SW480 (cell line): Measurements from ENCODE around the gene NDUFAB1.
"Not testable (repeated sequence)": the region's sequence is repeated elsewhere in the genome, so short reads cannot be mapped to it uniquely, and the experiment has no call there.

Experiments
- DNase-seq: peaks from one replicate; pipeline ENCODE4 v3.0.0-alpha.2; 2016; ENCODE audit warnings: low spot score

Gene NDUFAB1

DNA sequence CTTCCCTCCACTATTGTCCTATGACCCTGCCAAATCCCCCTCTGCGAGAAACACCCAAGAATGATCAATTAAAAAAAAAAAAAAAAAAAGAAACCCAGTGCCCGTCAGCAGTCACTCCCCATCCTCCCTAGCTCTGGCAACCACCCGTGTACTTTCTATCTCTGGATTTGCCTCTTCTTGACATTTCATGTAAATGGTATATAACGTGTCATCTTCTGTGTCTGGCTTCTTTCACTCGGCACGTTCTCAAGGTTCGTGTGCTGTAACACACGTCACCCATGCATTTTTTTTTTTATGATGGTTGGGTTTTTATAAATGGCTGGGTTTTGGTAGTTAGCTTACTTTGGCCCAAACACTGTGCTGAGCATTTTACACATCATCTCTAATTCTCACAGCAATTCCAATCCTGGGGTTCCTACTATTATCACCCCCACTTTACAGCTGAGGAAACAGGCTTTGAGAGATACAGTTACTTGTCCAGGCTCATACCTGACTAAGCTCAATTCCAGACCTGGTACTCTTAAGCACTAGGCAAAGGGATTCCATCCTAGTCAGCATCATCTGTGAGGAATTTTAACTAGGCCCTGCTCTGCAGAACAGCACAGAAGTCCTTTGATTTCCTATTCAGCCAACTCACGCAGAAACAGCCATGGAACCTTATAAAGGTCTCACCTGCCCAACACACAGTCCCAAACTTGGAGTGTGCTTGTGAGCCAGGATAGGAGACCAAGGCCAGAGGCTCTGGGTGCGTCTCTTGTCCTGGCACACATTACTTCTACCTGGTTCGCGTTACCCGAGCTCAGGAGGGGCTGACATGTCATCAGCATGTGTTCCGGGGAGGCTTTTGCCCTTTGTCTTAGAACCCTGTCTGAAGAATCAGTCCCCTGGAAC is 11.7 kb downstream of the NDUFAB1 start:
- no peak for DNase-seq

DNA sequence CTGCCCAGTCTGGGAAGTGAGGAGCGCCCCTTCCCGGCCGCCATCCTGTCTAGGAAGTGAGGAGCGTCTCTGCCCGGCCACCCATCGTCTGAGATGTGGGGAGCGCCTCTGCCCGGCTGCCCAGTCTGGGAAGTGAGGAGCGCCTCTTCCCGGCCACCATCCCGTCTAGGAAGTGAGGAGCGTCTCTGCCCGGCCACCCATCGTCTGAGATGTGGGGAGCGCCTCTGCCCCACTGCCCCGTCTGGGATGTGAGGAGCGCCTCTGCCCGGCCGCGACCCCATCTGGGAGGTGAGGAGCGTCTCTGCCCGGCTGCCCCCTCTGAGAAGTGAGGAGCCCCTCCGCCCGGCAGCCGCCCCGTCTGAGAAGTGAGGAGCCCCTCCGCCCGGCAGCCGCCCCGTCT is 12.8 kb downstream of the NDUFAB1 start:
- DNase-seq: not testable (repeated sequence)

DNA sequence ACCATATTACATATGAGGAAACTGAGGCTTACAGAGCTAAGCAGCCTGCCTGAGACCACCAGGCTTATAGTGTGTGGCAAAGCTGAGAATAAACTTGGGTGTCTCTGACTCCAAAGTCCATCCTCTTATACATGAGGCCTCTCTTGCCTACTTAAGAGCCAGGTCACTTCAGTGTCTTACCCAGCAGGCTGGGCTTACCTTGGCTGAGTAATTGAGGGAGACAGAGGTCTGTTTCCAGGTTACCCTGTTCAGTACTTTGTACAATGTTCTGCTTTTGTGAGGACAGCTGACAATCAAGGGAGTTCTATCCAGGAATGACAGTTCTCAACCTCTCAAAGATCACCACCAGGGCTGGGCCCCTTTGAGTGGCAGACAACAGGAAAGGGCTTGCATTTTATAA is 14.4 kb downstream of the NDUFAB1 start:
- no peak for DNase-seq

DNA sequence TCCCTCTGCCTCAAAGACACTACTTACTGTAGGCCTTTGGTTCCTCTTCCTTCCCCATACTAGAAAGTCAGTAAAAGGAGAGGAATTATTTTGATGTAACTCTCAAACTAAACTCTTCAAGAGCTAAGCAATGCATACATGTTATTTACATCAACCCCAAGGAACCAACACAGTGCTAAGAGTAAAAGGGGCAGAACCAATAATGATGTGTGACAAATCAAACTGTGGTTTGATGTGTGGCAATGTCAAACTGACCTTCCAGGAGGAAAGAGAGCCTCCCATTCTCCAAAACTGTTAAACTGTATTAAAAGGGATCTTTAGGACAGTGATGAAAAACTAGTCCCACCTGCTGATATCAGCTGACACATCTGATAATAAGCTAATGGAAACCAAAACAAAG is 15.7 kb downstream of the NDUFAB1 start:
- no peak for DNase-seq

DNA sequence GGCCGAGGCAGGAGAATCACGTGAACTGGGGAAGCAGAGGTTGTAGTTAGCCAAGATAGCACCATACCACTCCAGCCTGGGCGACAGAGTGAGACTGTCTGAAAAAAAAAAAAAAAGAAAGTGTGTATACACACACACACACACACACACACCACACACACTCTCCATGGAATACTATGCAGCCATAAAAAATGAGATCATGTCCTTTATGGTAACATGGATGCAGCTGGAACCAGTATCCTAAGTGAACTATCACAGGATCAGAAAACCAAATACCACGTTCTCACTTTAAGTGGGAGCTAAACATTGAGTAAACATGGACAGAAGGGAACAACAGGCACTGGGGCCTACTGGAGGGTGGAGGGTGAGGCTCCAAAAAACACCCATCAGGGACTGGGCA is 16.7 kb downstream of the NDUFAB1 start:
- no peak for DNase-seq

DNA sequence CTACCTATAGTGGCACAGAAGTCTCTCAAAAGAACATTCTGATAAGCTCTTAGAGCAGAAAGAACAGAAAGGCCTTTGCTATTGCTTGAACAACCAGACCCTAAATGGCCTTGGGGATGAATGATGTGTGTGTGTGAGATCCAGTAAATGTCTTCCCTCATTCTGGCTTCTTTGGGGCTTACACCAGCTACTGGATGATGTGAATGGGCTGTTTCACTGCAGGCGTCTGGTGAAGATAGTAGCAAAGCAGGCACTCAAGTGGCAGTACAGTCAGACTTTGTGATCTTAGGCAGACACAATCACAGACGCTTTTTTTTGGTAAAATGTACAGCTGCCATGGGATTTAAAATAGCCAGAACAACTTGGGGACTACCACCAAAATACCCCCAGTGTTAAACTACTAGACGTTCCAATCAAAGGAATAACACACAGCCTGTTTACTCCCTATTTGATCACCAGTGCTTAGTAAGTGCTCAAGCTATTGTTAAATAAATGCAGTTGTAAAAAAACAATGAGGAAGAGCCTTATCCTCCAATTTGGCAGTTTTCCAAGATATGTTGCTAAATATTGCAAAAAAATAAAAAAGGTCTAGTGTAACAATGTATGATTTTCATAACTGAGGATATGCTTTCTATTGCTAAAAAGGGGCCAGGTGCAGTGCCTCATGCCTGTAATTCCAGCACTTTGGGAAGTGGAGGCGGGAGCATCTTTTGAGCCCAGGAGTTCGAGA is 17.9 kb downstream of the NDUFAB1 start:
- no peak for DNase-seq

DNA sequence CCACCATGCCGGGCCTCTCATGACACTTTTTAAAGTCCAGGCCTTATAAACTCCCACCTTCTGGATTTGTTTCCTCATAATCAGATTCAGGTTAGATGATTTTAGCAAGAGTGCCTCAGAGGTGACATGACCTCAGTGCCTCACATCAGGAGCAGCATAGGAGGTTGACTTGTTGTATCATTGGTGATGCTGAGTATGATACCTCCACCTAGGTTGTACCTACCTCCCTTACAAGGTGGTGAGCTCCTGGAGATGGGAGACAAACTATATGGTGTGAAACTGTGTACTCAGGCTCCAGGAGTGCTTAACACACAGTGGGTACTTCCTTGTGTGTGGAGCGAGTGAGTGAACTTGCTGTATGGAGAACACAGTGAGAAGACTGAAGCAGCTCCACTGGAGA is 18.6 kb downstream of the NDUFAB1 start:
- DNase-seq: no peak

DNA sequence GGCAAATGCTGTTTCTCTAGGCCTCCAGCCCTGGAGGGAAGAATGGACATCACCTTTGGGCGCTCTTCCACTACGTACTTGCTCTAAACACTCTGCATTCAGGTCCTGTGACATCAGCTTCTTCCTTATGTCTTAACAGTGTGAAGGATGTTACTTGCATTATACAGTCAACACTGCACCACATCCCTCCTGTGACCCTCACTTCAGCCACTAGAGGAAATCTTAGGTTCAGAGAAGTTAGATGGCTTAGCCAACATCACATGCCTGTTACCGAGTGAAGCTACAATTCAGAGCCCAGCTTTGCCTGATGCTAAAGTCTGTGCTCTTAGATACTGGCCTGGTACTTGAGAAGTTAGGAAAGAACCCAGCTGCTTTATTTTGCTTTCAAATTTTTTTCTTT is 20.3 kb downstream of the NDUFAB1 start:
- DNase-seq: no peak

DNA sequence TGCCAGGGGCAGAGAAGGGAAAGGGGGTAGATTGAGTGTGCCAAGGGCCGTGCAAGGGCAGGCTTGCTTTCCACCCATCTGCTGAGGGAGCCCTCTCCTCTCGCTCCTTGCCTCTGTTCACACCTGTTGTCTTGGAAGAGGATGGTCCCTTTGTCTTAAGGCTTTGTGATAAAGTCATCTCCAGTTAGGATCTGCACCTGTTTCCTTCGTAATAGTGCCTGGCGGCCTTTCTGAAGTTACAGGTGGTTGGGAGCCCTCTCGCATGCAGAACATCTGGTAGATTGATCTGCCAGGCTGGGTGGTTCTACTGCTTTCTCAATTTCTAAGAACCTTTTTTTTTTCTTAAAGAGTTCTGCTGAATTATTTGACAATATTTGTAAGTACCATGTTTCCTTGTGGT is 22.3 kb downstream of the NDUFAB1 start:
- no peak for DNase-seq

DNA sequence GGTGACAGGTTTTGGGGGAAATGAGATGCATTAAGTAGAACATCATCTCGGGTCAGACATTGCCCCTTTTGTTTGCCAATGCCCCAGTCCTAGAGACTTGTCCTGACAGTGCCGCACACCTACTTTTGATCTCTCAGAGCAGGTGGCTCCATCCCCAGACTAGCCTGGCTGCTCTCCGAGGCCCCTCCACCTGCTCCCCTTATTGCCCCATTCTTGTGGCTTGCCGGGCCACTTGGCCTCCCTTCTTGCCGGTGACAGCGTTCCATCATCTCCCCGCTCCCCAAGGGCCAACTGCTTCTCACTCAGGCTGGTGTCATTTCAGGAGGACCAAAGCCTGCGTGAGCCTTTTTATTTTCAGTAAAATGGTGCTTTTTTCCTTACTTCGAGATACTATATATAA is 23.7 kb downstream of the NDUFAB1 start:
- DNase-seq: no peak

DNA sequence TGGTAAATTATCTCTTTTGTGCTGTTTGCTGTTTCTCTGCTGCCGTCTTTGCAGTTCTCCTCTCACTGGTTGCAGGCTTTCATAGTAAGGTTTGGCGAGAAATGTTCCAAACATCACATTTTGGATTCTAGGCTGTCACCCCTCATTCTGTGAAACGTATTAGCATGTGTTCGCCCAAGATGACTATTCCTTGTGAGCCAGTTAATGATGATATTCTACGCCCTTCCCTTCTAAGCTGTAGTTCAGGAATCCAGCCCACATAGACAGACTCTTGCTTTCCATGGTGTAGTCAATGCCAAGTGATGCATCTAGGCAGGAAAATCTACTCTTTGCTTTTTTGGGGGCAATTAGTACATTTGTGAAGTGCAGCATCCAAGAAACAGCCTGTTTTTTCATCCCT is 24.2 kb downstream of the NDUFAB1 start:
- DNase-seq: no peak

DNA sequence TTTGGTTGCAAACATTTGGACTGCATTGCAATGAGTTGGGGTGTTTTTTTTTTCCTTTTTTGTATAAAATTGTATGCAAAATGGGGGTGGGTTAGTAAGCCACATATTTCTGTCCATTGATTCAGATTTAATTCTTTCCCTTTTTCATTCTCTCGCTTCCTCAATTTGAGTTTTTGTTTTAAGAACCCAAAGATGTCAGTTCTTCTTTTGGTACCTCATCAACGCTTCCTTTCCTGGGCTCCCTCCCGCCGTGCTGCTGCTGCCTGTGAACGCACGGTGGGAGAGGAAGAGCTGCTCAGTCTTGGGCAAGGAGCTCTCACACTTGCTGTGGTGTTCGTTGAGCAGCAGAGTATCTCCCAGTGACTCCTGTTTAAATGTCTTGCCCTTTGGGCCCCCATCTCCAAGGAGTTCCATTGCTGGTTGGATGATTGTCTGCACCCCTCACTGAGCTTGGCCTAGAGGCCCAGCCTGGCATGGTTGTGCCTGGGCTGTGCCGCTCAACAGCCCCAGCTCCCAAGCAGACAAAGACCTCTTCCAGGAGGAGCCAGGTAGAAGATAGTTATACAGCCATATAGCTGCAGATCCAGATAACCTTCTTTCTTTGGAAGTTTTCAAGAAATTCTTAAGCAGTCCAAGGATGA is 25.0 kb downstream of the NDUFAB1 start:
- DNase-seq: no peak

DNA sequence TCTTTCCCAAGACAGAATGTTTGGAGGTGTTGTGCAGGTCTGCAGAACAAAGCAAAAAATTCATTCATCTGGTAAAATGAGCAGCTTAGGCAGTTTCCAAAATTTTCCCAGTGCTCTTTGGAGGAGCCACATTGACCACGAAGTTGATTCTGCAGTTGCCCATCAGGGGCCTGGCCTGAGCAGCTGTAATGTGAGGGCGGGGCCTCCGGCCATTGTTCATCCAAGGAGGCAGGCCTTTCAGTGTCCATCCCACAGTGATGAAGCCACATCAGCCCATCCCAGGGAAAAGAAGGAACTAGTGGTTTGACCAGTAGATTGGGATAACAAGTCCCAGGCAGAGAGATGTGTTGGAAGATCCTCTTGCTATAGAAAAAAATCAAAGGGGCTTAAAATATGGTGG is 28.5 kb downstream of the NDUFAB1 start:
- no peak for DNase-seq

DNA sequence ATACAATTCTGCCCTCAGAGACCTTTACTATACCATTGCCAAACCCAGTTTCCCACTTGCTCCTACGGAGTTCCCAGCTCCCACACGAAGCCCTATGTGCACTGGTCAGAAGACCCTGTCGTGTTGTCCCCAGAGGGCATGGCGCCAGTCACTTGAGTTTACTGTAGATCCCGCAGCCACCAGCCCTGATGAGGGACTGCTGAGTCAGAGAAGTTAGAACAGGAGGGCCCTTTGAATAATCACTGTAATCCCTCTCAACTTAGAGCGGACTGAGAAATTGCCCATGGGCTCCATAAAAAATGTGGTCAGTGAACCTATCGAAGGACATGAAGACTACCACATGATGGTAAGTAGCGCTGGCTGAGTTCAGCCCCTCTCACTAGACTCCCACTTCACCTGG is 29.4 kb downstream of the NDUFAB1 start:
- no peak for DNase-seq

DNA sequence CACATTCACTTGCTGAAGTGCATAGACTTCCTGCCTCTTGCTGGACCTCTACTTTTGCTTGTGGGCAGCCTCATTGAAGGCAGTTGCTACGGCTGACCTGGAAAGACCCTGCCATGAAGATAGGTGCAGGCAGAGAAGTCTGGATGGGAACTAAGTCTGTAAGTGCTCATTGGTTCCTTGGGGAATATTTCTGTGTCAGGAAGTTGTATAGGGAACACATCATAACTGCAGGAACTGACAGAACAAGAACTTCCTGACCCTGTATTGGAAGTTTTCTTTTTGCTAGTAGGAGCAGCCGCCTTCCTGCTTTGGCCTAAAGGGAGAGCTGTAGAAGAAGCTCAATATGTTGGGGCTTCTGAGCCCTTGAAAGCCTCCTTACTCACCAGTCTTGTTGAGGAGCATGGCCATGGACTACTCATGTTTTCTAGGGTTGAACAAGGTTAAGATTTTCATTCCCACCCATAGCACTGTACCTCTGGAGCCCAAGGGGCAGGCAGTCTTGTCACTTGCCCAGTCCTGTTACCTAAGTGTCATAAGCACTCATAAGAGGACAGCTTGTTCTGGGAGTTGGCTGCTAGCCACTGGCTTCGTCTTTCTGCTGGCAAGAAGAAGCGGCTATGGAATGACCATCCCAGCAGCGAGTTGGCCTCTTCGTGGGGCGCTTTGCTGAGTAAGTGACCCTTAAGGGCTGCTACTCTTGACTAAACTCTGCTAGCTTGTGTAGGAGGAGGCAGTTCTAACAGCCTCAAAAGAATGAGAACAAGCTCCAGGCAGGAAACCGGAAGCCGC is 31.3 kb downstream of the NDUFAB1 start:
- DNase-seq: no peak

DNA sequence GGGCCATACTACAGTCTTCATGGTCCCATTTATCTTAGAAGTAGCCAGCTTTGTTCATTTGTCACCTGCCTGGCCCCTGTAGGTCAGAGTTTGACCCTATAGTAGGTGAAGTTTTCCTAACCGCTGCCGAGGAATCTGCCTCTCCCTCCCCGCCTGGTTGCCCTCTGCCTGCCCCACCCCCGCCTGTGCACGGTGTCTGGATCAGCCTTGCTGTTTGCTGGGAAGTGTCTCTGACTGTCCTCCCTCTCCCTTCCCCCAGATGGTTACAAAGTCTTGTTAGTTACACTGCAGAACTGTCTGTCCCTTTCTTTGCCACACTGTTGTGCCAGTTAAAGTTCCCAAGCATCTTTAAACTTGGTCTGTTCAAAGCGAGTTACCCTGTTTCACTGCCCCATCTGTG is 32.9 kb downstream of the NDUFAB1 start:
- no peak for DNase-seq

DNA sequence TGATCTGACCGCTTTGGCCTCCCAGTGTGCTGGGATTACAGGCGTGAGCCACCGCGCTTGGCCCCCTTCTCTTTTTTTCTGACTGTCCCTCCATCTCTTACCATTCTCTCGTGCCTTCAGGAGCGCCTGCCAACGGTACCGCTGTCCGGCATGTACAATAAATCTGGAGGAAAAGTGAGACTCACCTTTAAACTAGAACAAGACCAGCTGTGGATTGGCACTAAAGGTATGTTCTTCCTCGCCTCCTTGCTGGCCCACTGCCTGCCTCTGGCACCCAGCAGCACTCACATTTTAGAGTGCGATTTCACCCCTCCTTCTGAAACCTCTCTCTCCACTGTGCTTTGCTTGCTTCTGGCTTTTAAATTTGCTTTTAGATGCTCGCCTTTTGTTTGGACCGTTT is 33.6 kb downstream of the NDUFAB1 start:
- no peak for DNase-seq

DNA sequence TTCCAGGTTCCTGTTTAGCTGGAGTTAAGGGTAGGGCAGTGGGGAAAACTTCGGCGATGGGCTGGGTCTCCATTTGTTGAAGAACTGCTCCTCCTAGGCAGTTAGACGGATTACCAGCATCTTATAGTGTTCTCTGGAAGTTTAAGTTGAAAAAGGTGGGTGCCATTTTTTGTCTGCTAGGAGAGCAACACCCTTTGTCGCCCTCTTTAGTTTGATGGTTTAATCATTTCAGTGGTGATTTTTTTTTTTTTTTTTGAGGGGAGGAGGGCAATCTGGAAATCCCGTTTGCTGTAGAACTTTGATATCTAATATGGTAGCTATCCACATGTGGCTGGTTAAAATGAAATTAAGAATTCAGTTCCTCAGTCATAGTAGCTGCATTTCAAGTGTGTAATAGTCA is 34.5 kb downstream of the NDUFAB1 start:
- DNase-seq: no peak

DNA sequence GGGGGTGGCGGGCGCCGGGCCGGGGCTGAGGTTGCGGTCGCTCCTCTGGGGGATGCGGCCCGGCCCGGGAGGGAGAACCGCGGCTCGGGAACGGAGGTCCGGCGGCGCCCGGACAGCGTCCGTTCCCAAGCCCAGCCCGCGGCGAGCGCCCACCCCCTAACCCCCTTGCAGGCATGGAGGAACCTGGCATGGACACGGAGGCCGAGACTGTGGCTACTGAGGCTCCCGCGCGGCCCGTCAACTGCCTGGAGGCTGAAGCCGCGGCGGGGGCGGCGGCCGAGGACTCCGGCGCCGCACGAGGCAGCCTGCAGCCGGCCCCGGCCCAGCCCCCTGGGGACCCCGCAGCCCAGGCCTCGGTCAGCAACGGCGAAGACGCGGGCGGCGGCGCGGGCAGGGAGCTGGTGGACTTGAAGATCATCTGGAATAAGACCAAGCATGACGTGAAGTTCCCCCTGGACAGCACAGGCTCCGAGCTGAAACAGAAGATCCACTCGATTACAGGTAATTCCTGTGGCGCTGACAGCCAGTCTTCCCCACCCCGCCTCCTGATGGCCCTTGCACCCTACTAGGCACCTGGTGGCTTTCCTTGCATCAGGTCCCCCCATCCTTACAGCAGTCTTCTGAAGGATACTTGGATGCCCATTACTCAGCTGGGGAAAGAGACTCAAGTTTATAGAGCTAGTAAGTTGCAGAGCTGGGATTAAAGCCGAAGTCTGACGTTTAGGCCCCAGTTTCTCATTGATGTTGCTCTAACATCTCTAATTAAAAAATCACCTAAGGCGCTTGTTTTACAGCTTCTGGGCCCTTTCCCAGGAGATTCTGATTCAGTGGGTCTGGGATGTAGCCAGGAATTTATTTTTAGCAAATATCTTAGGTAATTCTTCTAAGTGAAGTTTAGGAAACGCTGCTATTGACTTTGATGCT is 38.1 kb downstream of the NDUFAB1 start:
- DNase-seq: no peak

DNA sequence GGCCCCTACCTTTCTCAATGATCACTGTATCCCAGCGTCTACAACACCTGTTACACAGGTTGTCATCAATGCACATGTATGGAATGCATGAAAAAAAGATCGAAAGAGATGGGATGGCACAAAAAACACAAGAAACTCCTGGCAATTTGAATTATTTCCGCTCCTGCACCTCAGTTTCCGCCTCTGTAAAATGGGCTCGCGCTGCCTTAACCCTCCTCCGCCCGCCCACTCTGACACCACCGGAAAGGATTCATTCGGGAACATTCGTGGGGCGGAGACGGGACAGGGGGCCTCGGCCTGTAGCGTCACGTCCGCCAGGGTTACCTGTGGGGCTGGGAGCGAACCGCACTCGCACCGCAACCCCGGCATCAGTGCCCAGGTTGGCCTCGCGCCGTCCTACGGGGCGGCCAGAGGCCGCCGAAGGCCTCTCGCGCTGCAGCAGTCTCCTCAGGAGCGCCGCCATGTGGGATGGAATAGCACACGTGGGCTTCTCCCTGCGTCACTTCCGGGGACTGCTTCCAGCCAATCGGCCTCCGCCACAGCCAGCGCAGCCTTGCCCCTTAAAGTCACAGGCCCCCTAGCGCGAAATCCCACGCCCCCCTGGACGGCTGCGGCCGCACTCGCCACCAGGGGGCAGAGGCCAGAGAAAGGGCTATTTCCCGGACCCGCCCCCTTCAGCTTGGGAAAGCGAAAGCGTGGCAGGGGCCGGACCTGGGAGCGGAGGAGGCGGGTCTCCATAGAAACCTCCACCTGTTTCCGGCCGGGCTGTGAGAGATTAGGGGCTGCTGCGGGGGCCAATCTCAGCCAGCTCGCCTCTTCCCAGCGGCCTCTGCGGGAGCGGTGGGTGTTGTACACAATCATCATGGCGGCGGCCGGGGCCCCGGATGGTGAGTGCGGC is 39.0 kb downstream of the NDUFAB1 start, which contains the start of the genes EARS2 and UBFD1:
TSS of gene EARS2 (minus strand) at position 470 of the 898 bp plus-strand sequence. CDS start at position 463, 7 bp downstream.
TSS of gene UBFD1 (plus strand) at position 847 of the 898 bp plus-strand sequence. CDS start at position 863, 16 bp downstream.
- DNase-seq: peak; percentile 97
